HEK293 (cell line): ENCODE results near the gene SKA2.

Experiments used
- CTCF ChIA-PET: fragments of 350-600 bp; formaldehyde crosslinking; extraction: SDS; loops from one replicate; lab custom pipeline; 2021; ENCODE audit warnings: antibody characterized with exemption; lab: Yijun Ruan, JAX
- POLR2A ChIA-PET: fragments of 300-600 bp; formaldehyde crosslinking; extraction: SDS; loops from one replicate; lab custom pipeline; 2020; ENCODE audit warnings: antibody characterized with exemption, inconsistent platforms; lab: Yijun Ruan, JAX
- H3K27ac ChIP-seq: fragments of 200-500 bp; sonication (Bioruptor generic); 2 replicates; pipeline ENCODE4 v1.5.1; 2014; ENCODE audit warnings: low read depth, low read length, control low read depth, inconsistent platforms; ENCODE audit errors: extremely low read depth
- H3K36me3 ChIP-seq, 2 experiments: fragments of 200-500 bp in 1 of 2; sonication (Bioruptor generic) in 1 of 2; 1 replicate in 1 of 2; 2 replicates in 1 of 2; pipeline ENCODE4 v1.5.1; 2014 to 2017; ENCODE audit warnings: inconsistent platforms in 2 of 2, low read length in 2 of 2; ENCODE audit not compliant: control insufficient read depth in 2 of 2, insufficient read depth in 1 of 2
- H3K4me1 ChIP-seq: fragments of 200-500 bp; sonication (Bioruptor generic); 2 replicates; pipeline ENCODE4 v1.5.1; 2014; ENCODE audit warnings: mild to moderate bottlenecking, low read length, inconsistent platforms; ENCODE audit not compliant: control insufficient read depth, insufficient read depth
- H3K4me3 ChIP-seq: 2 replicates; pipeline ENCODE4 v1.5.1; 2011; ENCODE audit warnings: low read depth, mild to moderate bottlenecking, control low read depth, low read length, moderate library complexity
- H3K9me3 ChIP-seq: fragments of 200-500 bp; sonication (Bioruptor generic); 2 replicates; pipeline ENCODE4 v1.5.1; 2014; ENCODE audit warnings: low read depth, low read length, inconsistent platforms; ENCODE audit not compliant: control insufficient read depth, insufficient read depth
- SCRT2 ChIP-seq: fragments of 450-650 bp; formaldehyde crosslinking; IDR thresholded peaks from 2 replicates; pipeline ENCODE4 v1.5.1; 2016; ENCODE audit warnings: missing biosample characterization, missing genetic modification characterization
- SETDB1 ChIP-seq: IDR thresholded peaks from one replicate; pipeline ENCODE4 v1.6.1; 2017; ENCODE audit warnings: mild to moderate bottlenecking, low read length, moderate library complexity, mixed read lengths; ENCODE audit not compliant: insufficient read length
- ZNF121 ChIP-seq: fragments of 450-650 bp; formaldehyde crosslinking; IDR thresholded peaks from 2 replicates; pipeline ENCODE4 v1.5.1; 2016; ENCODE audit warnings: missing biosample characterization, missing genetic modification characterization
- ZNF391 ChIP-seq: fragments of 450-650 bp; formaldehyde crosslinking; IDR thresholded peaks from 2 replicates; pipeline ENCODE4 v1.5.1; 2016; ENCODE audit warnings: low read depth, missing biosample characterization, missing genetic modification characterization, borderline replicate concordance
- TF ChIP-seq, protein P1 (sequence below): fragments of 450-650 bp; formaldehyde crosslinking; IDR thresholded peaks from 2 replicates; pipeline ENCODE4 v1.5.1; 2017; ENCODE audit warnings: missing biosample characterization, missing genetic modification characterization
- TF ChIP-seq, protein P2 (sequence below): fragments of 450-650 bp; formaldehyde crosslinking; IDR thresholded peaks from 2 replicates; pipeline ENCODE4 v1.5.1; 2016; ENCODE audit warnings: missing biosample characterization, missing genetic modification characterization

SKA2 gene

DNA sequence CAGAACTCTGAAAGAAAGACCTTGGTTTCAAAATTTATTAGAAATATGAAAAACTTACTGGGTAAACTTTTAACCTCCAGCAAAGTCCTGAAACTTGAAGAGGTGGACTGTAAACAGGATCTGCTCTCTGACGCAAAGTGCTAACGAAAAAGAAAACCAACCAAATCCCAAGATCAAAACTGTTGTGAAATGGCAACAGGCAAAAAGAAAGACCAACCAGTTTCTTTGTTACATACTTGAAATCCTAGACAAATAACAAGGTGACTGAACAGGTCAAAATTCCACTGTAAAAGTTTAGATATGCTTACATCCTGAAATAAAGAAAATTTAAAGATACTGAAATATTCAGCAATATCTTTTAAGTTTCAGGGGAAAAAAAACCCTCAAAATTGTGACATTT is 92.5 kb downstream of the SKA2 start:
- H3K4me3 ChIP-seq = no peak overlapping the region
- H3K9me3 ChIP-seq = no peaks in the 10 kb centered on the region
- POLR2A ChIA-PET = no interaction called here
- CTCF ChIA-PET = no interaction called here
- no peak for TF ChIP-seq ZNF391 (tag by site-specific recombination)
- TF ChIP-seq ZNF121 = no peak
- TF ChIP-seq, protein P1, sequence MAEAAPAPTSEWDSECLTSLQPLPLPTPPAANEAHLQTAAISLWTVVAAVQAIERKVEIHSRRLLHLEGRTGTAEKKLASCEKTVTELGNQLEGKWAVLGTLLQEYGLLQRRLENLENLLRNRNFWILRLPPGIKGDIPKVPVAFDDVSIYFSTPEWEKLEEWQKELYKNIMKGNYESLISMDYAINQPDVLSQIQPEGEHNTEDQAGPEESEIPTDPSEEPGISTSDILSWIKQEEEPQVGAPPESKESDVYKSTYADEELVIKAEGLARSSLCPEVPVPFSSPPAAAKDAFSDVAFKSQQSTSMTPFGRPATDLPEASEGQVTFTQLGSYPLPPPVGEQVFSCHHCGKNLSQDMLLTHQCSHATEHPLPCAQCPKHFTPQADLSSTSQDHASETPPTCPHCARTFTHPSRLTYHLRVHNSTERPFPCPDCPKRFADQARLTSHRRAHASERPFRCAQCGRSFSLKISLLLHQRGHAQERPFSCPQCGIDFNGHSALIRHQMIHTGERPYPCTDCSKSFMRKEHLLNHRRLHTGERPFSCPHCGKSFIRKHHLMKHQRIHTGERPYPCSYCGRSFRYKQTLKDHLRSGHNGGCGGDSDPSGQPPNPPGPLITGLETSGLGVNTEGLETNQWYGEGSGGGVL (tag by site-specific recombination) = no peak
- no peak for TF ChIP-seq SETDB1
- TF ChIP-seq, protein P2, sequence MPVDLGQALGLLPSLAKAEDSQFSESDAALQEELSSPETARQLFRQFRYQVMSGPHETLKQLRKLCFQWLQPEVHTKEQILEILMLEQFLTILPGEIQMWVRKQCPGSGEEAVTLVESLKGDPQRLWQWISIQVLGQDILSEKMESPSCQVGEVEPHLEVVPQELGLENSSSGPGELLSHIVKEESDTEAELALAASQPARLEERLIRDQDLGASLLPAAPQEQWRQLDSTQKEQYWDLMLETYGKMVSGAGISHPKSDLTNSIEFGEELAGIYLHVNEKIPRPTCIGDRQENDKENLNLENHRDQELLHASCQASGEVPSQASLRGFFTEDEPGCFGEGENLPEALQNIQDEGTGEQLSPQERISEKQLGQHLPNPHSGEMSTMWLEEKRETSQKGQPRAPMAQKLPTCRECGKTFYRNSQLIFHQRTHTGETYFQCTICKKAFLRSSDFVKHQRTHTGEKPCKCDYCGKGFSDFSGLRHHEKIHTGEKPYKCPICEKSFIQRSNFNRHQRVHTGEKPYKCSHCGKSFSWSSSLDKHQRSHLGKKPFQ (tag by site-specific recombination) = no peak
- TF ChIP-seq SCRT2 (tag by site-specific recombination) = no peak
- peaks cover 46 to 62% of the 10 kb centered on the region in 2 experiments for H3K36me3 ChIP-seq
- no peak overlapping the region for H3K27ac ChIP-seq
- no peaks in the 10 kb centered on the region for H3K4me1 ChIP-seq
